Mesendoderm (in vitro differentiated cells): ENCODE measurements around the gene DPPA2.

Experiments
- DNase-seq: peaks from one replicate; pipeline ENCODE4 v3.0.0; 2013
- H2AK5ac ChIP-seq: 2 replicates; pipeline ENCODE4 v1.6.1; 2013; ENCODE audit warnings: low read length, inconsistent platforms
- H2BK120ac ChIP-seq: 2 replicates; pipeline ENCODE4 v1.6.1; 2013; ENCODE audit warnings: low read depth, mild to moderate bottlenecking, low read length, moderate library complexity, mixed read lengths
- H2BK15ac ChIP-seq: replicated peaks from 2 replicates; pipeline ENCODE4 v1.6.1; 2013; ENCODE audit warnings: low read depth, mild to moderate bottlenecking, moderate library complexity
- H2BK5ac ChIP-seq: 2 replicates; pipeline ENCODE4 v1.6.1; 2013; ENCODE audit warnings: low read length, inconsistent platforms
- H3K18ac ChIP-seq: 2 replicates; pipeline ENCODE4 v1.6.1; 2013; ENCODE audit warnings: mild to moderate bottlenecking, low read length, mixed read lengths
- H3K23ac ChIP-seq: one replicate; pipeline ENCODE4 v1.6.1; 2013; ENCODE audit warnings: low read length
- H3K27ac ChIP-seq: 2 replicates; pipeline ENCODE4 v1.5.1; 2013; ENCODE audit warnings: low read depth, mild to moderate bottlenecking, inconsistent platforms, low read length, moderate library complexity
- H3K27me3 ChIP-seq: 2 replicates; pipeline ENCODE4 v1.6.1; 2013; ENCODE audit warnings: low read length, control low read depth, mild to moderate bottlenecking, inconsistent platforms; ENCODE audit not compliant: insufficient read depth, poor library complexity
- H3K36me3 ChIP-seq: 2 replicates; pipeline ENCODE4 v1.6.1; 2013; ENCODE audit warnings: low read length, inconsistent platforms; ENCODE audit not compliant: control insufficient read depth, insufficient read depth
- H3K4ac ChIP-seq: one replicate; pipeline ENCODE4 v1.6.1; 2013; ENCODE audit warnings: low read depth, mild to moderate bottlenecking, low read length, moderate library complexity
- H3K4me1 ChIP-seq: 2 replicates; pipeline ENCODE4 v1.6.1; 2013; ENCODE audit warnings: low read depth, low read length, inconsistent platforms; ENCODE audit not compliant: control insufficient read depth
- H3K4me2 ChIP-seq: 2 replicates; pipeline ENCODE4 v1.6.1; 2013; ENCODE audit warnings: low read length
- H3K4me3 ChIP-seq: 2 replicates; pipeline ENCODE4 v1.5.1; 2013; ENCODE audit warnings: mild to moderate bottlenecking, low read length
- H3K56ac ChIP-seq: one replicate; pipeline ENCODE4 v1.6.1; 2013; ENCODE audit warnings: low read length
- H3K79me1 ChIP-seq: 2 replicates; pipeline ENCODE4 v1.6.1; 2013; ENCODE audit warnings: low read length, inconsistent platforms
- H3K79me2 ChIP-seq: 2 replicates; pipeline ENCODE4 v1.6.1; 2013; ENCODE audit warnings: mild to moderate bottlenecking, low read length; ENCODE audit not compliant: control insufficient read depth, insufficient read depth
- H3K9ac ChIP-seq: 2 replicates; pipeline ENCODE4 v1.6.1; 2013; ENCODE audit warnings: low read length, inconsistent platforms
- H4K5ac ChIP-seq: one replicate; pipeline ENCODE4 v1.6.1; 2013; ENCODE audit warnings: low read length
- H4K8ac ChIP-seq: one replicate; pipeline ENCODE4 v1.6.1; 2013; ENCODE audit warnings: low read depth, mild to moderate bottlenecking, control low read depth, low read length, moderate library complexity
- WGBS: extraction: QIAGEN DNeasy Blood & Tissue Kit; methylation state at CpG from one replicate; pipeline ENCODE4 v1.1.7; 2013; ENCODE audit warnings: low lambda C conversion rate, missing lambda C conversion rate; ENCODE audit not compliant: insufficient coverage; ENCODE audit errors: extremely low coverage; 5-methylcytosine and 5-hydroxymethylcytosine counted together

Gene DPPA2

GRCh38 chr3:109275702-109276293 lies 40.5 kb downstream of the DPPA2 start:
- no peak overlapping the region for H3K27ac ChIP-seq
- no peak overlapping the region for H2BK120ac ChIP-seq
- no peaks in the 10 kb centered on the region for H3K79me1 ChIP-seq
- H4K8ac ChIP-seq = no peak overlapping the region
- H3K4me2 ChIP-seq = no peak overlapping the region
- H4K5ac ChIP-seq = no peak overlapping the region
- no peak overlapping the region for H3K18ac ChIP-seq
- no peak overlapping the region for H3K9ac ChIP-seq
- no peak overlapping the region for H3K4ac ChIP-seq
- H2BK5ac ChIP-seq = no peak overlapping the region
- no peak overlapping the region for H2AK5ac ChIP-seq
- H3K23ac ChIP-seq = no peak overlapping the region
- H2BK15ac ChIP-seq = no peak overlapping the region
- H3K36me3 ChIP-seq = no peaks in the 10 kb centered on the region
- H3K4me3 ChIP-seq = no peak overlapping the region
- H3K4me1 ChIP-seq = no peaks in the 10 kb centered on the region
- no peaks in the 10 kb centered on the region for H3K79me2 ChIP-seq
- H3K27me3 ChIP-seq = no peaks in the 10 kb centered on the region
- no CpG with 5 or more reads among the region's 9 CpGs for WGBS
- H3K56ac ChIP-seq = no peak overlapping the region
- peak; percentile 85 for DNase-seq

- no CpG with 5 or more reads among the region's 7 CpGs for WGBS
- DNase-seq = no peak
These were observed 45.5 kb downstream of the DPPA2 start for GRCh38 chr3:109270779-109271178.

GRCh38 chr3:109269577-109270275 lies 46.6 kb downstream of the DPPA2 start:
- no peak for DNase-seq
- H2AK5ac ChIP-seq = no peak overlapping the region
- H2BK120ac ChIP-seq = no peak overlapping the region
- no peak overlapping the region for H3K18ac ChIP-seq
- no peak overlapping the region for H4K5ac ChIP-seq
- H3K27ac ChIP-seq = no peak overlapping the region
- no peak overlapping the region for H4K8ac ChIP-seq
- H3K36me3 ChIP-seq = no peaks in the 10 kb centered on the region
- no peak overlapping the region for H3K4ac ChIP-seq
- H3K56ac ChIP-seq = no peak overlapping the region
- no peak overlapping the region for H3K23ac ChIP-seq
- no peaks in the 10 kb centered on the region for H3K27me3 ChIP-seq
- H3K79me1 ChIP-seq = no peaks in the 10 kb centered on the region
- no peak overlapping the region for H2BK15ac ChIP-seq
- WGBS = no CpG with 5 or more reads among the region's 6 CpGs
- no peak overlapping the region for H3K9ac ChIP-seq
- H3K4me3 ChIP-seq = no peak overlapping the region
- H2BK5ac ChIP-seq = no peak overlapping the region
- H3K4me2 ChIP-seq = no peak overlapping the region
- H3K79me2 ChIP-seq = no peaks in the 10 kb centered on the region
- H3K4me1 ChIP-seq = no peaks in the 10 kb centered on the region

More at GRCh38 chr3:109270779-109271178, 45.5 kb downstream of the DPPA2 start:
- no peak overlapping the region for H4K8ac ChIP-seq
- H3K4me1 ChIP-seq = no peaks in the 10 kb centered on the region
- H2AK5ac ChIP-seq = no peak overlapping the region
- no peaks in the 10 kb centered on the region for H3K79me2 ChIP-seq
- H3K56ac ChIP-seq = no peak overlapping the region
- no peak overlapping the region for H3K4me2 ChIP-seq
- no peak overlapping the region for H3K4me3 ChIP-seq
- H2BK120ac ChIP-seq = no peak overlapping the region
- H2BK15ac ChIP-seq = no peak overlapping the region
- H3K9ac ChIP-seq = no peak overlapping the region
- no peak overlapping the region for H3K4ac ChIP-seq
- no peak overlapping the region for H3K23ac ChIP-seq
- H3K18ac ChIP-seq = no peak overlapping the region
- H3K27ac ChIP-seq = no peak overlapping the region
- no peak overlapping the region for H4K5ac ChIP-seq
- no peaks in the 10 kb centered on the region for H3K79me1 ChIP-seq
- no peak overlapping the region for H2BK5ac ChIP-seq
- no peaks in the 10 kb centered on the region for H3K27me3 ChIP-seq
- H3K36me3 ChIP-seq = no peaks in the 10 kb centered on the region

GRCh38 chr3:109268181-109268580 lies 48.1 kb downstream of the DPPA2 start:
- no peak overlapping the region for H3K56ac ChIP-seq
- H3K36me3 ChIP-seq = no peaks in the 10 kb centered on the region
- H3K18ac ChIP-seq = no peak overlapping the region
- no peak overlapping the region for H3K23ac ChIP-seq
- H3K9ac ChIP-seq = no peak overlapping the region
- H3K4me1 ChIP-seq = no peaks in the 10 kb centered on the region
- no peak overlapping the region for H4K5ac ChIP-seq
- no peak overlapping the region for H3K4ac ChIP-seq
- H3K27ac ChIP-seq = no peak overlapping the region
- H3K4me3 ChIP-seq = no peak overlapping the region
- no peak overlapping the region for H2BK120ac ChIP-seq
- H3K4me2 ChIP-seq = no peak overlapping the region
- no peak overlapping the region for H2BK15ac ChIP-seq
- no peak overlapping the region for H2AK5ac ChIP-seq
- DNase-seq = peak; percentile 3
- no peak overlapping the region for H2BK5ac ChIP-seq
- WGBS = no CpG with 5 or more reads among the region's 1 CpG
- H3K27me3 ChIP-seq = no peaks in the 10 kb centered on the region
- H4K8ac ChIP-seq = no peak overlapping the region
- no peaks in the 10 kb centered on the region for H3K79me2 ChIP-seq
- H3K79me1 ChIP-seq = no peaks in the 10 kb centered on the region

GRCh38 chr3:109265295-109265694 lies 51.0 kb downstream of the DPPA2 start:
- Histone ChIP-seq H3K4me3 (no peak overlapping the region), H3K79me1 (no peaks in the 10 kb centered on the region), H4K5ac (no peak overlapping the region), H3K4ac (no peak overlapping the region), H3K4me1 (no peaks in the 10 kb centered on the region), H3K27ac (no peak overlapping the region), H2BK5ac (no peak overlapping the region), H2BK120ac (no peak overlapping the region), H2BK15ac (no peak overlapping the region), H3K56ac (no peak overlapping the region), H3K18ac (no peak overlapping the region), H3K9ac (no peak overlapping the region), H3K27me3 (no peaks in the 10 kb centered on the region), H3K36me3 (no peaks in the 10 kb centered on the region), H4K8ac (no peak overlapping the region), H3K23ac (no peak overlapping the region), H3K4me2 (no peak overlapping the region), H2AK5ac (no peak overlapping the region), H3K79me2 (no peaks in the 10 kb centered on the region)
- DNase-seq = no peak
- no CpG with 5 or more reads among the region's 2 CpGs for WGBS

GRCh38 chr3:109257269-109257668 lies 59.0 kb downstream of the DPPA2 start:
- Histone ChIP-seq H2BK5ac (no peak overlapping the region), H3K56ac (no peak overlapping the region), H2BK15ac (no peak overlapping the region), H3K23ac (no peak overlapping the region), H3K79me1 (no peaks in the 10 kb centered on the region), H2BK120ac (no peak overlapping the region), H3K27me3 (no peaks in the 10 kb centered on the region), H3K9ac (no peak overlapping the region), H3K4me1 (no peaks in the 10 kb centered on the region), H3K4me3 (no peak overlapping the region), H4K5ac (no peak overlapping the region), H4K8ac (no peak overlapping the region), H3K4ac (no peak overlapping the region), H3K4me2 (no peak overlapping the region), H3K79me2 (no peaks in the 10 kb centered on the region), H3K18ac (no peak overlapping the region), H3K27ac (no peak overlapping the region), H2AK5ac (no peak overlapping the region), H3K36me3 (no peaks in the 10 kb centered on the region)
- no peak for DNase-seq
- no CpG with 5 or more reads among the region's 2 CpGs for WGBS
